Cardiac fibroblast (primary cell): ENCODE data around the gene EMX1.

Source experiments
- DNase-seq, 2 donors: peaks; one replicate each; pipeline versions ENCODE4 v3.0.0 to v3.0.0-alpha.2; 2010; ENCODE audit warnings: low read depth in 2 of 2
- H3K4me3 ChIP-seq, 2 donors: replicated peaks in 1 of 2; 1 replicate in 1 of 2; 2 replicates in 1 of 2; pipeline ENCODE4 v1.5.1; 2011; ENCODE audit warnings: low read depth in 2 of 2, low read length in 2 of 2, mild to moderate bottlenecking in 2 of 2, moderate library complexity in 1 of 2
- CTCF ChIP-seq: IDR thresholded peaks from one replicate; pipeline ENCODE4 v1.5.1; 2011; ENCODE audit warnings: low read depth, mild to moderate bottlenecking, low read length, inconsistent platforms

EMX1 gene

DNA sequence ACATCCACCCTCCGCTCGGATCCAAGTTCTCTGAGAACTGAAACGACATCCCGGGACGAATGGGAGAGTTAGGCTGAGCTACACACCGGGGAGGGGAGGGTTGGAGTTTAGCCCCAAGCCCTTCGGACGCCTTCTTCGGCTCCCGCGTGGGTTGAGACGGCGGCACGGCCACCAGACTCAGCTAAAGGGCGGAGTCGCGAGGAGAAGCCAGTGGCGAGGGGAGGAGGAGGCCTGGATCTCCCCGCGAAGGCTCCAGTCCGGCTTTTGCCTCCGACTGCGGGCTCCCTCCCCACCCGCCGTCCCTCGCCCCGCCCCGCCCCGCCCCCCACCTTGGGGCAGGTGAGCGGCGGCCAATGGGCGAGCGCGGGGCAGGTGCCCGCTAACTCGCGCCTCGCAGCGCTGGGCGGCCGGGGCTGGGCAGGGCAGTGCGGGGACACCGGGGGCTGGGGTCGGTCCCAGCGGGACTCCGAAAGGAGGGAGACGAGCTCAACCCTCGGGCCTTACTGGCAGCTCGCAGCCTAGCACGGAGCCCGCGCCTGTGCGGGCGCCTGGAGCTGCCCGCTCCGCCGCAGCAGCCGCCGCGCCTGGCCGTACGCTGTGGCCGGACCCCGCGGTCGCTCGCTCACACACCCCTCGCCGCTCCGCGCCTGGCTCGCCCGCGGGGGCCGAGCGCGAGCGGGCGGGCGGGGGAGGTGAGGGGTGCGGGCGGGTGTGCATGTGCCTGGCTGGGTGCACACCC lies at the start of gene EMX1:
Gene EMX1 (plus strand): TSS at position 382 of the 739 bp plus-strand sequence. CDS start 334 bp downstream, at position 716.
- no peak for TF ChIP-seq CTCF
- H3K4me3 ChIP-seq, result no peak within 1 kb of the TSS
- DNase-seq, result no peak

GRCh38 chr2:72871060-72871459 lies 46.3 kb upstream of the EMX1 start:
- TF ChIP-seq CTCF, result no peak
- no peak for DNase-seq
- no peak overlapping the region for H3K4me3 ChIP-seq

DNA sequence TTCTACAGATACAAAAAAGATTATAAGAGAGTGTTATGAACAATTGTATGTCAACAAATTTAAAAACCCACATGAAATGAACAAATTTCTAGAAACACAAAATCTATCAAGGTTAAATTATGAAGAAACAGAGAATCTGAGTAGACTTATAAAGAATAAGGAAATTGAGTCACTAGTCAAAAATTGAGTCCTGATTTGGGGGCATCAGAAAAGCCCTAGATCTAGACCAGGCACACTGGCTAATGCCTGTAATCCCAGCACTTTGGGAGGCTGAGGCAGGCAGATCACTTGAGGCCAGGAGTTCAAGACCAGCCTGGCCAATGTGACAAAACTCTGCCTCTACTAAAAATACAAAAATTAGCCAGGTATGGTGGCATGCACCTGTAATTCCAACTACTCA lies 45.4 kb upstream of the EMX1 start:
- no peak for TF ChIP-seq CTCF
- DNase-seq, result no peak
- H3K4me3 ChIP-seq, result no peak overlapping the region

- H3K4me3 ChIP-seq, result no peak overlapping the region
- peak; percentile 56 for DNase-seq
- no peak for TF ChIP-seq CTCF
These were observed 33.9 kb upstream of the EMX1 start for GRCh38 chr2:72883356-72883962.

DNA sequence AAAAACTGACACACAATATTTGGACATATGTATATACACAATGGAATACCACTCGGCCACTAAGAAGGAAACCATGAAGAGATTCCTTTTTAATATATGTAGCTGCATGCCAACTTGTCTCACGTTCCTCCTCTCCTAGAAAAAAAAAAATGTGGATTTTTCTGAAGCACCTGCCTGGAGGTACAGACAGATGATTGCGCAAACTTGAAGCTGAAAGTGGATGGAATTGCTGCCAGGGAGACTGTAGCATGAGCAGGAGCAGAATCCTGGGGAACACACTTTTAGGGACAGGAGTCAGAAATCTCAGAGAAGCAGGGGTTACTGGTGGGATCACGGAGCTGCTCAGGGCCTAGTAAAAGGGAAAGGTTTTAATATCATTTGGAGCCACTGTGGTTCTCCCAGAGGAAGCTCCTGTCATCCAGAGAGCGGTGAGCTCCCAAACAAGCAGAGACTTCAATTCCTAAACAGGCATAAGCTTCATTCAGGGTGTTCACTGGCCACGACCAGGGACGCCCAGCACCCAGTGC lies 30.8 kb upstream of the EMX1 start:
- TF ChIP-seq CTCF, result no peak
- DNase-seq, result no peak
- H3K4me3 ChIP-seq, result peak overlapping the region; percentile 62 to 63

DNA sequence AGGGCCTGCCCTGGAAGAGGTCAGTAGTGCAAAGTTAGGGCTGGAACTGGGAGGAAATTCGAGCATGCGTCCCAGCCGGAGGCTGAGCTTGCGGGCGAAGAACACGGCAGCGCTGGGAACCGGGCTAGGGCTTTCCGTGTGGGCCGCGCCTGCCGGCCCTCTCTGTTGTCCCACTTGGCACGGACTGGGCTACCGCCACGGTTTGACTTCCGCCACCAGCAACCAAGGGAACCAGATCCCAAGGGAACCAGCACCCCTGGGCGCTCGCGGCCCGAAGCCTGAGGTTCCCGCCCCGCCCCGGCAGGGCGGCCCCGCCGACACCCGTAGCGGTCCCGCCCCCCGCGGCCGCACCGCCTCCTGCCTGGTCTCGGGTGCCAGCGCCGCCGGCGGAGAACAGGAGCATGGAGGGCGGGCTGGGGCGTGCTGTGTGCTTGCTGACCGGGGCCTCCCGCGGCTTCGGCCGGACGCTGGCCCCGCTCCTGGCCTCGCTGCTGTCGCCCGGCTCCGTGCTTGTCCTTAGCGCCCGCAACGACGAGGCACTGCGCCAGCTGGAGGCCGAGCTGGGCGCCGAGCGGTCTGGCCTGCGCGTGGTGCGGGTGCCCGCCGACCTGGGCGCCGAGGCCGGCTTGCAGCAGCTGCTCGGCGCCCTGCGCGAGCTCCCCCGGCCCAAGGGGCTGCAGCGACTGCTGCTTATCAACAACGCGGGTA lies 30.1 kb upstream of the EMX1 start, which contains the start of gene SPR:
Gene SPR (plus strand): TSS at position 377 of the 708 bp plus-strand sequence. CDS start 25 bp downstream, at position 402.
- TF ChIP-seq CTCF, result no peak
- DNase-seq, result peak; percentile 53 to 67
- H3K4me3 ChIP-seq, result peak within 1 kb of the TSS; percentile 62 to 63
